ENCODE measurements around the gene PPP1R10. TPM values are rescaled to one million over a fixed set of nuclear protein-coding genes. Genes with fewer than 3 reads are reported as not detected.

The PPP1R10 gene
- total and polyA plus RNA-seq, 2 of the 13 experiments (the other 11 are each of a cell fraction or from before 2014, with no cell fraction given), result 26.3 to 38.4 TPM

- TF ChIP-seq, protein P1, sequence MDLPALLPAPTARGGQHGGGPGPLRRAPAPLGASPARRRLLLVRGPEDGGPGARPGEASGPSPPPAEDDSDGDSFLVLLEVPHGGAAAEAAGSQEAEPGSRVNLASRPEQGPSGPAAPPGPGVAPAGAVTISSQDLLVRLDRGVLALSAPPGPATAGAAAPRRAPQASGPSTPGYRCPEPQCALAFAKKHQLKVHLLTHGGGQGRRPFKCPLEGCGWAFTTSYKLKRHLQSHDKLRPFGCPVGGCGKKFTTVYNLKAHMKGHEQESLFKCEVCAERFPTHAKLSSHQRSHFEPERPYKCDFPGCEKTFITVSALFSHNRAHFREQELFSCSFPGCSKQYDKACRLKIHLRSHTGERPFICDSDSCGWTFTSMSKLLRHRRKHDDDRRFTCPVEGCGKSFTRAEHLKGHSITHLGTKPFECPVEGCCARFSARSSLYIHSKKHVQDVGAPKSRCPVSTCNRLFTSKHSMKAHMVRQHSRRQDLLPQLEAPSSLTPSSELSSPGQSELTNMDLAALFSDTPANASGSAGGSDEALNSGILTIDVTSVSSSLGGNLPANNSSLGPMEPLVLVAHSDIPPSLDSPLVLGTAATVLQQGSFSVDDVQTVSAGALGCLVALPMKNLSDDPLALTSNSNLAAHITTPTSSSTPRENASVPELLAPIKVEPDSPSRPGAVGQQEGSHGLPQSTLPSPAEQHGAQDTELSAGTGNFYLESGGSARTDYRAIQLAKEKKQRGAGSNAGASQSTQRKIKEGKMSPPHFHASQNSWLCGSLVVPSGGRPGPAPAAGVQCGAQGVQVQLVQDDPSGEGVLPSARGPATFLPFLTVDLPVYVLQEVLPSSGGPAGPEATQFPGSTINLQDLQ (CRISPR knock-in tag; IDR thresholded peaks at IDR 0.05), result peak; percentile 64; the same call in 1 of the 2 replicates
- peak; percentile 70; the same call in 1 of the 2 replicates for TF ChIP-seq TARDBP (CRISPR knock-in tag; IDR thresholded peaks at IDR 0.05)
- peak; percentile 16; the same call in 1 of the 2 replicates for TF ChIP-seq NCOR1 (IDR thresholded peaks at IDR 0.05; ENCODE audit: borderline replicate concordance, low read length)
- no peak for TF ChIP-seq ZNF597 (CRISPR knock-in tag; IDR thresholded peaks at IDR 0.05)
- 0 out of 2 replicates have a peak, but pooled peaks have one; percentile 28 for TF ChIP-seq DZIP1 (CRISPR knock-in tag; IDR thresholded peaks at IDR 0.05)
- TF ChIP-seq ZBTB8A (CRISPR knock-in tag; IDR thresholded peaks at IDR 0.05; ENCODE audit: borderline replicate concordance, low read depth), result no peak
- TF ChIP-seq ZFP36L1 (CRISPR knock-in tag; IDR thresholded peaks at IDR 0.05), result peak; percentile 66; the same call in 1 of the 2 replicates
- TF ChIP-seq ZNF619 (CRISPR knock-in tag; IDR thresholded peaks at IDR 0.05), result no peak; the same call in none of the 2 replicates
- TF ChIP-seq ZNF572 (CRISPR knock-in tag; IDR thresholded peaks at IDR 0.05), result peak; percentile 72
- 0 out of 2 replicates have a peak, but pooled peaks have one; percentile 83 for TF ChIP-seq FUBP1 (CRISPR knock-in tag; IDR thresholded peaks at IDR 0.05; ENCODE audit: borderline replicate concordance)
- TF ChIP-seq ZNF841 (CRISPR knock-in tag; IDR thresholded peaks at IDR 0.05; ENCODE audit: borderline replicate concordance), result no peak
- no peak for TF ChIP-seq JDP2 (CRISPR knock-in tag; IDR thresholded peaks at IDR 0.05; ENCODE audit: borderline replicate concordance)
- 0 out of 2 replicates have a peak, but pooled peaks have one; percentile 75 for TF ChIP-seq ISX (CRISPR knock-in tag; conservative IDR thresholded peaks at IDR 0.05)
- peak; percentile 93; the same call in 1 of the 2 replicates for TF ChIP-seq ZNF138 (CRISPR knock-in tag; IDR thresholded peaks at IDR 0.05; ENCODE audit: low read depth)
- TF ChIP-seq ZNF24 (IDR thresholded peaks at IDR 0.05), result no peak
- TF ChIP-seq ZNF615 (CRISPR knock-in tag; IDR thresholded peaks at IDR 0.05; ENCODE audit: borderline replicate concordance), result no peak
- peak; percentile 90; the same call in 1 of the 2 replicates for TF ChIP-seq ZNF256 (CRISPR knock-in tag; conservative IDR thresholded peaks at IDR 0.05)
- no peak for TF ChIP-seq REXO4 (CRISPR knock-in tag; IDR thresholded peaks at IDR 0.05; ENCODE audit: borderline replicate concordance)
- peak; percentile 100 for TF ChIP-seq KDM2A (CRISPR knock-in tag; IDR thresholded peaks at IDR 0.05; ENCODE audit: borderline replicate concordance, low read depth)
- no peak; the same call in 1 of the 2 replicates for TF ChIP-seq TRIM24 (CRISPR knock-in tag; IDR thresholded peaks at IDR 0.05)
Observed at GRCh38 chr6:30626484-30627366, 9.7 kb upstream of the PPP1R10 start, which contains the start of gene ATAT1 (continued).
